Testis (tissue), 3 donors: ENCODE results near the gene LAMB4. TPM values are rescaled to one million over a fixed set of nuclear protein-coding genes. Genes with fewer than 3 reads are reported as not detected.

Experiments
- DNase-seq: peaks from one replicate; pipeline ENCODE4 v3.0.0-alpha.2; 2019
- H3K27ac ChIP-seq, 2 donors: fragments of 200-600 bp; sonication (generic); one replicate each; pipeline ENCODE4 v1.5.1; 2019
- H3K27me3 ChIP-seq: fragments of 200-600 bp; sonication (generic); one replicate; pipeline ENCODE4 v1.5.1; 2019
- H3K36me3 ChIP-seq: fragments of 200-600 bp; sonication (generic); one replicate; pipeline ENCODE4 v1.5.1; 2017; ENCODE audit warnings: low read depth; ENCODE audit errors: missing control alignments
- H3K4me1 ChIP-seq: fragments of 200-600 bp; sonication (generic); one replicate; pipeline ENCODE4 v1.5.1; 2019
- H3K4me3 ChIP-seq, 2 donors: fragments of 200-600 bp; sonication (generic); one replicate each; pipeline ENCODE4 v1.5.1; 2017 to 2019
- H3K9me3 ChIP-seq: fragments of 200-600 bp; sonication (generic); one replicate; pipeline ENCODE4 v1.5.1; 2017
- POLR2A ChIP-seq: fragments of 450-650 bp; IDR thresholded peaks from one replicate; pipeline ENCODE4 v1.6.1; 2017; ENCODE audit warnings: antibody characterized with exemption, mild to moderate bottlenecking, moderate library complexity
- WGBS, 2 donors: methylation state at CpG; one replicate each; pipeline ENCODE4 v1.1.5; 2018; 5-methylcytosine and 5-hydroxymethylcytosine counted together
- intact Hi-C: fragments of 100-400 bp; cut with DNase I; formaldehyde crosslinking; loops from one replicate; pipeline ENCODE4 v1.15.1; 2023; ENCODE audit warnings: low total_unique reads
- polyA plus RNA-seq: library from polyadenylated mRNA; stranded (reverse); fragments of 350-450 nt; fragmentation: Illumina TruSeq; extraction: RNeasy Lipid Tissue Mini Kit (QIAGEN cat#74804); gene quantifications from one replicate; pipeline ENCODE4 v1.2.3, GENCODE V29; 2014; ENCODE audit warnings: low read depth, low replicate concordance; ENCODE audit not compliant: insufficient read depth
- total RNA-seq, 2 donors: library from RNA; depleted of rRNA; stranded (reverse); fragments of >200 nt; gene quantifications; one replicate each; pipeline ENCODE4 v1.2.3, GENCODE V29; 2016
- TF ChIP-seq, protein P1 (sequence below), 3 experiments: fragments of 450-650 bp in 2 of 3; fragments of 200-600 bp in 1 of 3; sonication (generic) in 1 of 3; IDR thresholded peaks; one replicate each; pipeline ENCODE4 v1.5.1; 2016 to 2019; ENCODE audit warnings: antibody characterized with exemption in 3 of 3, mild to moderate bottlenecking in 2 of 3, moderate library complexity in 1 of 3

LAMB4 gene
- total and polyA plus RNA-seq, 3 donors from 2014 or later = 2.8 to 3.1 (median 3.0) TPM

DNA sequence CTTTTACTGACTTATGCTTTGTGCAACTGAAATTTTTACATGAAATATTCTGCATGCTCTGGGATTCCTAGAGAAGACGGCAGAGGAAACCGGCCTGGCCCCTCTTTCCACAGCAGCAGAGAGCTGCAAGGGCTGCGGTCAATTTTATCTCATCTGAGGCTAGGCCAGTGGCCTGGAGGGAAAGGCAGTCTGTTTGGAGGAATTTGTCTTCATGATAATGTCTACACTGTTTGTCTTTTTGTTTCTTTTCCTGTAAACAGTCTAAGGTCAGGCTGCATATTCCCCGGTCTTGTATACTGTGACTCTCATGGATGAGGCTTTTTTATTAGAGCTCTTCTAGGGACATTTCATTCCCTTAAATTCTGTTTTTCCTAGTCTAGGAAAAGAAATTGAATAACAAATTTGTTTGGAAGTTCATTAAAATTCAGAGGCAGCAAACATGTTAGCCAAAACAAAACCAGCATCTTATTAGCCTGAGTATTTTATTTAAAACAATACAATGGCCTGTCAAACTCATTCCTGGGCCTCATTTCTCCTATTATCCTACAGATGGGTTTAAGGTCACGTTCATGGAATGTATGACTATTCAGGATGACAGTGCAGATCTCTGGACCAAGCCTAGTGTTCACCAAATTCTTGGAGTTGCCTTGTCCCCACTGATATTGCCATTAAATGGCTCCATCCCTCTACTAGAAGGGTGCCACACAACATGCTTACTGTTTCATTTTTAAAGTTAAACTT is 26.4 kb downstream of the LAMB4 start:
- WGBS, 2 donors = 78 to 85% methylated on average over 5 of the region's 5 CpGs
- H3K4me1 ChIP-seq = no peaks in the 10 kb centered on the region
- H3K27me3 ChIP-seq = no peaks in the 10 kb centered on the region
- intact Hi-C loops = no loop called here
- DNase-seq = no peak
- TF ChIP-seq POLR2A = no peak
- TF ChIP-seq, protein P1, sequence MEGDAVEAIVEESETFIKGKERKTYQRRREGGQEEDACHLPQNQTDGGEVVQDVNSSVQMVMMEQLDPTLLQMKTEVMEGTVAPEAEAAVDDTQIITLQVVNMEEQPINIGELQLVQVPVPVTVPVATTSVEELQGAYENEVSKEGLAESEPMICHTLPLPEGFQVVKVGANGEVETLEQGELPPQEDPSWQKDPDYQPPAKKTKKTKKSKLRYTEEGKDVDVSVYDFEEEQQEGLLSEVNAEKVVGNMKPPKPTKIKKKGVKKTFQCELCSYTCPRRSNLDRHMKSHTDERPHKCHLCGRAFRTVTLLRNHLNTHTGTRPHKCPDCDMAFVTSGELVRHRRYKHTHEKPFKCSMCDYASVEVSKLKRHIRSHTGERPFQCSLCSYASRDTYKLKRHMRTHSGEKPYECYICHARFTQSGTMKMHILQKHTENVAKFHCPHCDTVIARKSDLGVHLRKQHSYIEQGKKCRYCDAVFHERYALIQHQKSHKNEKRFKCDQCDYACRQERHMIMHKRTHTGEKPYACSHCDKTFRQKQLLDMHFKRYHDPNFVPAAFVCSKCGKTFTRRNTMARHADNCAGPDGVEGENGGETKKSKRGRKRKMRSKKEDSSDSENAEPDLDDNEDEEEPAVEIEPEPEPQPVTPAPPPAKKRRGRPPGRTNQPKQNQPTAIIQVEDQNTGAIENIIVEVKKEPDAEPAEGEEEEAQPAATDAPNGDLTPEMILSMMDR (IDR thresholded peaks at IDR 0.05) = no peak
- no peak overlapping the region for H3K4me3 ChIP-seq
- H3K9me3 ChIP-seq = no peaks in the 10 kb centered on the region
- no peaks in the 10 kb centered on the region for H3K36me3 ChIP-seq
- H3K27ac ChIP-seq = no peak overlapping the region

DNA sequence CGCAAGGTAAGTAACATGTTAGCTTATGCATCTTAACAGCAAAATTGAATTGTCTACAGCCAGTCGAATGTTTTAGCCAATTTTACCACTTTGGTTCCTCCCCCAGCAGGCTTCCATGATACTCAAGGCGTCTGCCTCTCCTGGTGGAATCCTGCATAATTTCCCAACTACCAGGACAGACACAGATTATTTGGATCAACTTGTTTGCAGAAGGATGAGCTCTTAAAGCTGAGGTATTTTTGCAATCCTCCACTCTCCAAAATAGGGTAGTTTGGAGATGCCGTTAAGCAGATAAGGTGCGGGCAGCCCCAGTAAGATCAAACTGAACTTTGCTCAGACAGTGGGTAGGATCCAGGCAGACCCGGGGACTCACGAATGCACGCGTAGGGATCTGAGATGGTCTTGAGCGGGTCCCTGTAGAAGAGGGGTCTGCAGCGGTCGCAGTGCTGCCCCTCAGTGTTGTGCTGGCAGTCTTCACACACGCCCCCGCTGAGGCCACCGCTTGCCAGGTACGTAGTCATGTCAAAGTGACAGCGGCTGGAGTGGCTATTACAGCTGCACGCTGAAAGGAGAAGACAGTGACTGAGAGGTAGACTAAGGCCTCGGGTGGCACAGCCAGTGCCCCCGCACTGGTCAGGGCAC is 27.4 kb downstream of the LAMB4 start:
- Histone ChIP-seq H3K36me3 (no peaks in the 10 kb centered on the region), H3K27ac (no peak overlapping the region), H3K27me3 (no peaks in the 10 kb centered on the region), H3K4me1 (no peaks in the 10 kb centered on the region), H3K9me3 (no peaks in the 10 kb centered on the region), H3K4me3 (no peak overlapping the region)
- TF ChIP-seq POLR2A = no peak
- TF ChIP-seq, protein P1 (IDR thresholded peaks at IDR 0.05) = no peak
- WGBS, 2 donors = 68 to 85% methylated on average over 12 to 20 of the region's 20 CpGs
- intact Hi-C loops = no loop called here
- no peak for DNase-seq

DNA sequence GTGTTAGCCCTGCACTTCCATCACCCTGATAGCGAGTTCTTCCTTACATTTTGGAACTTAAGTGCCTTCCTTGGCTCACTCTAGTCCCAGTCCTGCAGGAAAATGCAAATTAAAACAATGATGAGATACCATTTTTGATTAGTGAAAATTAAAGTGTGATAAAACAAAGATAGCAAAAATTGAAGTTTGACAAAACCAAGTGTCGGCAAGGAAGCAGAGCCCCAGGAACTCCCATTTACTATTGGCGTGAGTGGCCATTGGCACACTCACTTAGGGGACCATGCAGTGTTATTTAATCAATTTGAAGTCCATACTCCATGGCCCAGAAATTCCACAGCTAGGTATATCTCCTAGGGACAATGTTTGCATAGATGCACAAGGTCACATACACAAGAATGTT is 28.4 kb downstream of the LAMB4 start:
- Histone ChIP-seq H3K27ac (no peak overlapping the region), H3K27me3 (no peaks in the 10 kb centered on the region), H3K36me3 (no peaks in the 10 kb centered on the region), H3K9me3 (no peaks in the 10 kb centered on the region), H3K4me3 (no peak overlapping the region), H3K4me1 (no peaks in the 10 kb centered on the region)
- no peak for DNase-seq
- intact Hi-C loops = no loop called here
- 90 to 97% methylated on average over 3 of the region's 3 CpGs for WGBS, 2 donors
- TF ChIP-seq, protein P1 (IDR thresholded peaks at IDR 0.05) = no peak

GRCh38 chr7:108099713-108100112 is 30.4 kb downstream of the LAMB4 start:
- H3K4me3 ChIP-seq = no peak overlapping the region
- no peaks in the 10 kb centered on the region for H3K9me3 ChIP-seq
- no peak for DNase-seq
- no peaks in the 10 kb centered on the region for H3K4me1 ChIP-seq
- H3K27ac ChIP-seq = no peak overlapping the region
- TF ChIP-seq POLR2A = no peak
- TF ChIP-seq, protein P1 (IDR thresholded peaks at IDR 0.05) = no peak
- WGBS, 2 donors = 50 to 57% methylated on average over 1 of the region's 1 CpG
- no peaks in the 10 kb centered on the region for H3K36me3 ChIP-seq
- H3K27me3 ChIP-seq = no peaks in the 10 kb centered on the region
- intact Hi-C loops = no loop called here
